Right hindlimb (tissue), 1 donor: ENCODE measurements around the gene PRDX1.
"Not testable (repeated sequence)": the region's sequence is repeated elsewhere in the genome, so short reads cannot be mapped to it uniquely, and the experiment has no call there.

Source experiments
- DNase-seq: peaks from one replicate; pipeline ENCODE4 v3.0.0-alpha.2; 2018

Gene PRDX1

DNA sequence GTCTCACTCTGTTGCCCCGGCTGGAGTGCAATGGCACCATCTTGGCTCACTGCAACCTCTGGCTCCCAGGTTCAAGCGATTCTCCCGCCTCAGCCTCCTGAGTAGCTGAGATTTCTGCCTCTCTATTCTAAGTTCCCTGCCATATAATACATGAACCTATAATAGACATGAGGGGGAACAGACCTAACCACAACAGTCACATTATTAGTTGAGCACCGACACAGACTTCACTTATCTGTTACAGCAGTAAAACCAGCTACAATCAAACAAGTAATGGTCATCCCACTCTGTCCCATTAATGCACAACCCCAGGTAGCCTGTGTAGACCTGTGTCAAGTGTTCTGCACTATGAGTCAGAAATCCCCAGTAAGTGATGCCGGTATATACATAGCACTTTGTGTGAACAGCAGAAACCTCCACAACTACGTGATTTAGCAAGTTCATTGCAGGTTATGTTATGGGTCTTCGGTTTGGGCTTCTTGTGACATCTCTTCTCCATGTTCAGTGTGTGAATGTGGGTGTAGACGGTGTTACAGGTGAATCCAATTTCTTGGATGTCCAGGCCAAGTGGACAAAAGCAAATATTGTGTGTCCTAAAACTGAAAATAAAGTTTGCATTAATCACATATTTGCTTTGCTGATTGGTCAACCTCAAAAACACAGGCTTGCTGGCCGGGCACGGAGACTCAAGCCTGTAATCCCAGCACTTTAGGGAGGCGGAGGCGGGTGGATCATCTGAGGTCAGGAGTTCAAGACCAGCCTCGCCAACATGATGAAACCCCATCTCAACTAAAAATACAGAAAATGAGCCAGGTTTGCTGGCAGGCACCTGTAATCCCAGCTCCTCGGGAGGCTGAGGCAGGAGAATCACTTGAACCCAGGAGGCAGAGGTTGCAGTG, 18.0 kb downstream of the PRDX1 start:
- no peak for DNase-seq

DNA sequence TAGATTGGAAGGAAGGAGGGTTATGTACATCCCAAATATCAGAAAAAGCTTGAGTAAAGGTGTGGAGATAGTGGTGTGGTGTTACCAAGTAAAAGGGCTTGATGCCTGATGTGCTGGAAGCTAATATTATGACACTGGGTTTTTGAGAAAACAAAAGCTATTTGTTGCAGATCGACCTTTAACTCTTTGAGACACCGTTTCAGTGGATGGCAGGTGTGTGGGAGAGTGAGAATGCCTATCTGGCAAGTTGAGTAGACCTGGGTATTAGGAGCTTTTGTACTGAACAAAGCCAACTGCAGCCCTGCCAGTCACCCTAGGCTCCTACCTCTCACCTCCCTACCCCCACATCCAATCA, 20.2 kb downstream of the PRDX1 start:
- no peak for DNase-seq

DNA sequence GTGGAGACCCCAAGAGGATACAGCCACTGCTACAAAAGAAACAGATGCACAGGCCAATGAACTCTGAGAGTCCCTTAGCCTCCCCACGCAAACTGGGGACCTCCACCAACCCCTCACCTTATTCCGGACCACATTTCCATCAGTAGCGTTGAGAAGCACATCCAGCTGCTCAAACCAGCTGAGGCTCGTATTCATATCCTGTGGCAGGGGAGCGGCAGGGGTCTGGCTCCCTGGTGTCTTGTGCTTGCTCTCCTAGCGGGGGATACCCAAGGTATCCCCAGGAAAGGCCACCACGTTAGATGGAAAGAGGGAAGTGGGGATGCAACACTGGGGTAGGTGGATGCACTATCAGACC, 22.3 kb downstream of the PRDX1 start:
- no peak for DNase-seq

DNA sequence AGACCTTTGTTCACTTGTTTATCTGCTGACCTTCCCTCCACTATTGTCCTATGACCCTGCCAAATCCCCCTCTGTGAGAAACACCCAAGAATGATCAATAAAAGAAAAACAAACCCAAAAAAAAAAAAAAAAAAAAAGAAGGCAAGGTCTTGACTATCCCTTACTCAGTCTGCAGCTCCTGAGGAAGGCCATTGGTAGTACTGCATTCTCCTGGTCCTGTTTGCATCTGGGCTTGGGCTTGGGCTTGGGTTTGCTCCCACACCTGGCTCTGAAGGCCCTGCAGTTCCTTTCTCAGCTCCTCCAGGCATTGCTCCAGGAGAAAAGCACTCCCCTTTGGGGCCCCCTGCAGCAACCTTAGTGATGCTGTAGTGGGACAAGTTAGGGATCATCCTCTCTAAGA, 23.4 kb downstream of the PRDX1 start:
- DNase-seq, result no peak

DNA sequence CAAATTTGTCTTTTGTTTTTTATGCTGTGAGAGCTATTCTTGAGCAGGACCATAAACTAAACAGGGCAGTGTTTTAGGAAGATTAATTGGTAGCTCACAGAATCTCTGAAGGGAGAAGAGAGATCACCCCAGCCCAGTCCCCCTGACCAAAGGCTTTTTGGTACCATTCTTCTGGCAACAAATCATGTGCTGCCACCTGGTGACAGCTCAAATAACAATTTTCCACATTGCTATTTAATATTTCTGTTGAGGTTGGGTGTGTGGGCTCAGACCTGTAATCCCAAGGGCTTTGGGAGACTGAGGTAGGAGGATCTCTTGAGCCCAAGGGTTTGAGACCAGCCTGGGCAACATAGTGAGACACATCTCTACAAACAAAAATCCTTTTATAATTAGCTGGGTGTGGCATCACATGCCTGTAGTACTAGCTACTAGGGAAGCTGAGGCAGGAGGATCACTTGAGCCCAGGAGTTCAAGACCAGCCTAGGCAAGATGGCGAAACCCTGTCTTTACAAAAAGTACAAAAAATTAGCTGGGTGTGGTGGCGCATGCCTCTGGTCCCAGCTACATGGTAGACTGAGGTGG, 28.5 kb downstream of the PRDX1 start:
- DNase-seq, result peak; percentile 40

DNA sequence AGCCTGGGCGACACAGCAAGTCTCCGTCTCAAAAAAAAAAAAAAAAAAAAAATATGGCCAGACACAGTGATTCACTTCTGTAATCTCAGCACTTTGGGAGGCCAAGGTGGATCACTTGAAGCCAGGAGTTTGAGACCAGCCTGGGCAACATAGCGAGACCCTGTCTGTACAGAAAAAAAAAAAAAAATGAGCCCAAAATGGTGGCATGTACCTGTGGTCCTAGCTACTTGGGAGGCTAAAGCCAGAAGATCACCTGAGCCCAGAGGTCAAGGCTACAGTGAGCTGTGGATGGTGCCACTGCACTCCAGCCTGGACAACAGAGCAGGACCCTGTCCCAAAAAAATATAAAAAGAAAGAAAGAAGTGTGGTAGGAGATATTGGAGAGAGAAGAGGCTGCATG, 29.0 kb downstream of the PRDX1 start:
- no peak for DNase-seq

DNA sequence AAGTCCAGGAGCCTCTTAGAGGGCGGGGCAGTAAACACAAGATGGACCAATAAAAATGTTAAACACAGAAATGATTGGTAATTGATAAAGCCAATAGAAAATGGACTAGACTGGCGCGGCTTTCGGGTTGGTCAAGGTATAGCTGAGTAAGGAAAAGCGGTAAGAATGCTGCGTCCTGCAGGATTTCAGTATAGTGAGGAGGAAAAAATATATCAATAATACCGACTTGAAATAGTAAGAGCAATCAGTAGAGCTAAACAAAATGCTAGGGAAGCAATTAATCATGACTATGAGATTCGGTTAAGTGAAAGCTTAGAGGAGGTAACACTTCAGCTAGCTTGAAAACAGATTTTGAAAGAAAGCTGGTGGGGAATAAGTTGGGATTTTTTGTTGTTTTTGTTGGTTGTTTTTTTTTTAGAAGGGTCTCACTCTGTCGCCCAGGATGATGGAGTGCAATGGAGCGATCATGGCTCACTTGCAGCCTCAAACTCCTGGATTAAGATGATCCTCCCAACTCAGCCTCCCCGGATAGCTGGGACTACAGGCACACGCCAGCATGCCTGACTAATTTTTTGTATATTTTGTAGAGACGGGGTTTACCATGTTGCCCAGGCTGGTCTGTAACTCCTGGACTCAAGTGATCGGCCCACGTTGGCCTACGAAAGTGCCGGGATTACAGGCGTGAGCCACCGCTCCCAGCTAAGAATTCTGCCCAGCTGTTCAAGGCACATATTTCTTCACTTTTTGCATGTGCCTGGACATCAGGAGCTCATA, 30.0 kb downstream of the PRDX1 start:
- no peak for DNase-seq

DNA sequence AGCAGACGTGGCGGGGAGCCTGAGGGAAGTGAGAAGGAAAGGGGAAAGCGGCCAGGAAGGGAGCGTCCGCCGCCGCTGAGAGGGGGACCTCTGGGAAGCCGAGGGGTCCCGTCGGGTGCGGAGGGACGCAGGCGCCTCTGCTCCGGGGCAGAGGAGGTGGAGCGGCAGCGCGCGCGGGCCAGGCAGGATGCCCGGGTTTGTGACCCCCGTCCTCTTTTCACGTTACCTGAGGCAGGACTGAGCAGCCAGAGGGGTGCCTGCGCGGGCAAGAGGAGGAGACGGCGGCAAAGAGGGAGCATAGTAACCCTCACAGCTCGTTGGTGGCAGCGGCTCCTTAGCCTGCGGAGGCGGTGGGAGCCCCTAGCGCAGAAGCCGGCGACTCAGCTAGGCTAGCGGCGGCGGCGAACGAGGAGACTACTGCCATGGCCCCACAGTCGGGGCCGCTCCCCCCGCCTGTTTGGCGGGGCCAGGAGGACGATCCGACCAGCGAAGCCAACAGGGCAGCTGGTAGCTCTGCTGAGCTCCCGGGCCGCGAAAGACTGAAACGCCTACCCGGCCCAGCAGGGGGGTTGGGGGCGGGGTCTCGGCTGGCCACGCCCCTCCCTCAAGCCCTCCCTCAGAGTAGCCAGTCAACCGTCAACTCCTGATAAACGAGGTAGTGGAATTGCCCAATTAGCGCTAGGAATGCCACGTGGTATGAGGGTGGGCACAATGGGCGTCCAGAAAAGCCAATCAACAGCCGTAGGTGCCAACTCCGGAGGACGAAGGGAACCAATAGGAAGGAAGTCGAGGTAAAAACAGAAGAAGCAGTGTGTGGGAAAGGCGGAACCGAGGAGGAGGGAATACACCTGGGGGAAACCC, 30.8 kb downstream of the PRDX1 start, which contains the start of gene TESK2:
TESK2 (minus strand) TSS at position 538 of the 861 bp plus-strand sequence. CDS start 33,378 bp downstream, outside the sequence.
- peak; percentile 99 for DNase-seq

DNA sequence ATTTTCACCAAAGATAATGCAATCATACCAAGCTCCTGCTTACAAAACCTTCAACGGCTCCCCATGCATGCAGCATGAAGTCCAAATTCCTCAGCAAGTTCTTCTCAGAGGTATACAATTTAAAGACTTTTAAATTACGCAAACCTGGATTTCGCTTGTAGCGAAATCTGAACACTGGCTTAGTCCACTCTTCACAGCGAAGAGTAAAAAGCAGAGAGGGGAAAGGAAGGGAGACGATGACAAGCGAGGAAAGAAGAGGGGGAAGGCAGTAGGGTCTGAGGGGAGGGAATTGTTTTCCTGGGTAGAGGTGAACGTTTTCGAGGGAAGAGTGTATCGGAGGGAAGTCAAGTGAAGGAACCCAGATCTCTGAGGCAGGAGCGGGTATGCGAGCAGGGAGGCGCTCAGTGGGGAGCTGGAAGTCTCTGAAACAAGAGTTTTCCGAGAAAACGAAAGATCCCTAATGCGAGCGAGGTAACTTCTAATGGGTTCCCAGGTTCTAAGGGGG, 31.5 kb downstream of the PRDX1 start:
- no peak for DNase-seq

DNA sequence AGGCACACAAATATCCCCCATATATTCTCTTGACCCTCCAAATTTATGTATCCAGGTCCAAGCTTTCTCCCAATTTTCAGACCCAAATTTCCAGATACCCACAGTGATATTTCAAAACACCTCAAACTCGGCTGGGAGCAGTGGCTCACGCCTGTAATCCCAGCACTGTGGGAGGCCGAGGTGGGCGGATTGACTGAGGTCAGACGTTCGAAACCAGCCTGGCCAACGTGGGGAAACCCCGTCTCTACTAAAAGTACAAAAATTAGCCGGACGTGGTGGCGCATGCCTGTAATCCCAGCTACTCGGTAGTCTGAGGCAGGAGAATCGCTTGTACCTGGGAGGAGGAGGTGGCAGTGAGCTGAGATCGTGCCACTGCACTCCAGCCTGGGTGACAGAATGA, 32.3 kb downstream of the PRDX1 start:
- not testable (repeated sequence) for DNase-seq

DNA sequence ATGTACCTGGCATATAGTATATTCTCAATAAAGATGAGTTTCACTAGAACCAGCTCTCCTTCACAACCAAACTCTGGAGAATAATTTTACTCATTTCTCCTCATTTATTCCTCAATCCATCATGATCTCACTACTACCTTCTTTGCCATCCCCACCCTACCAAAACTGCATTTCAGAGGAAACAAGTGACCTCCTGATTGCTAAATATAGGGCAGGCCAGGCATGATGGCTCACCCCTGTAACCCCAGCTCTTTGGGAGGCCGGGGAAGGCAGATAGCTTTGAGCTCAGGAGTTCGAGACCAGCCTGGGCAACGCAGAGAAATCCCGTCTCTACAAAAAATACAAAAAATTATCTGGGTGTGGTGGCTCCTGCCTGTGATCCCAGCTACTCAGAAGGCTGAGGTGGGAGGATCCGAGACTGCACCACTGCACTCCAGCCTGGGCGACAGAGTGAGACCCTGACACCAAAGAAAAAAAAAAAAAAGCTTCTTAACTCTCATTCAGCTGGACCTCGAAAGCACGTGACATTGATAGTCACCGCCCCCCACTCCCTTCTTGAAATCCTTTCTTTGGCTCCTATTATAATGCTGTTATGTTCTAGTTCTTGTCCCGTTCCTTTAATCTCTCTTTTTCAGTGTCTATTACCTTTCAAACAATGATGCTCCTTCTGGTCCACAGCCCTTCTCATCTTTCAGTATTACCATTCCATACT, 32.9 kb downstream of the PRDX1 start:
- DNase-seq, result no peak

DNA sequence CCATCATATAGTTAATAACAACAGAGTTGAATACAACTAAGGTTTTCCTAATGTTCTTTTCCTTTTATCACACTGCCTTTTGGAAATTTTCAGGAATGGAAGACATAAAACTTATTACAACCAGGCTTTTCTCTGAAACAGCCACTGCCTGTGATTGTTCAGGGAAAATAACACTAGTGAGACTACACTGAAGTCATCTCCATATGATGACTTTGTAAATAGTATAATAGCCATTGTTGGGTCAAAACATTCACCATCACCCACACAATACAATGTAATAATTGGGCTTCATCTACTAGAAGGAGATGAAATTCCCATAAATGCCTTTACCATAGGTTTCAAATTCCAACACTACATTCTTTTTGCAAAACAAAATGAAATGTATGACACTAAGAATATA, 35.7 kb downstream of the PRDX1 start:
- no peak for DNase-seq

DNA sequence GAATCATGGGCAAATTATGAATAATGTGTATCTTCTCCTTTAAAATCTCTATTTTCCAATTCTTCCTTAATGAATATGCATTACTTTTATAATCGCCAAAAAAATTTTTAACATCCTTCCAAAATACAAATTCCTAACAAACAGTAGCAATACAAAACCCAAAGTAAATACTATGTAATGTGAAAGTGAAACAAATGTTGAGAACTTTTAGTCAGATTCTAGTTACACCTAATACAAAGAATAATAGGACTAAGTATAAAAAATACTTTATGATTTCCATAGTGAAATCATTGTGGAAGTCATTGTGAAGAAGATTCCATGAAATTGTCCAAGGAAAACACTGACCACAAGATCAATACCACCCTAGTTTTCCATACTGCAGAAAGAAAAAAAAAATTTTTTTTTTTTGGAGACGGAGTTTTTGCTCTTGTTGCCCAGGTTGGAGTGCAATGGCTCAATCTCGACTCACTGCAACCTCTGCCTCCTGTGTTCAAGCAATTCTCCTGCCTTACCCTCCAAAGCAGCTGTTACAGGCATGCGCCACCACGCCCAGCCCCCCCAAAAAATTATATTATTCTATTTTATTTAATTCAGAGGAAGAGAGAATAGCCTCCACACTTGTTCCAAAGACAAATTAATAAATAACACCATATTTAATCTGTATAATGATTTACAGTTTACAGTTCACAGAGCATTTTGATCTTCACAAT, 42.5 kb downstream of the PRDX1 start:
- no peak for DNase-seq

DNA sequence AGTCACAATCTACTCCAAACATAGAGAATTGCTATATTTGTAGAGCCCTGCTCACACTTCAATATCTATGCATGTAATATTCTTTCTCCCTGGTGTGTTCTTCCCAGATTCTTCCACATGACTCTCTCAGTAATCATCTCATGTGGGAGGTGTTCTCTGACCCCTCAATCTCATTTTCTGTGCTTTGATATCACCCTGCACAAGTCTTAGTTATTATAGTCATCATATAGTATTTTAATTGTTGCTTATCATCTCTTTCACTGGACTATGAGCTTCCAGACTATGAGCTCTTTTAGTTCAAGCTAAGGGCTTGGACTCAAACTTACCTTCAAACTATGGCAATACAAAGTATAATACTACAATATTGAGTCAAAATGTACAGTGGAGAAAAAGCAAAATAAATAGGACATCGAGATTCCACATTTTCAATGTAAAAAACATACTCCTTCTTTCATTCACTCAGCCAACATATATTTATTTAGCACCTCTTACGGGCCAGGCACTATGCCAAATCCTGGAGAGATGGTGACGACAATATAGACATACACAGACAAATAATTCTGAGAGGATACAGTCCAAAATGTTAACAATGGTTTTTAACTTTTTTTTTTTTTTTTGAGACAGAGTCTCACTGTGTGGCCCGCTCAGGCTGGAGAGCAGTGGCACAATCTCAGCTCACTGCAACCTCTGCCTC, 43.4 kb downstream of the PRDX1 start:
- DNase-seq, result no peak

DNA sequence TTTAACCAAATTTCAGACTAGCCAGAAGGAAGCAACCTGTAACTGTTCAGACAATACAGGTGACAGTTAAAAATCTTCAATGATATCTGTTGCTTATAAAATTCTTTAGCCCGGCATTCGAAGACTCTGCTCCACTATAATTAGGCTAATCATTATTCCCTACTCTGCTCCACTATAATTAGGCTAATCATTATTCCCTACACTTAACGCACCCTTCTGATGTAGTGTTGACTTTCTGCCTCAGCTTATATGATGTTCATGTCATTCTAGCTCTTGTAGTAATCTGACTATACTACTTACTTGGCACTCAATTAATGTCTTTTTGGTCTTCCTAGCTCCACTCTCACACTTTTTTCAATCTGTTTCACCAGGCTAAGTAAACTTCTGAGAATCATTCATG, 44.0 kb downstream of the PRDX1 start:
- DNase-seq, result no peak

DNA sequence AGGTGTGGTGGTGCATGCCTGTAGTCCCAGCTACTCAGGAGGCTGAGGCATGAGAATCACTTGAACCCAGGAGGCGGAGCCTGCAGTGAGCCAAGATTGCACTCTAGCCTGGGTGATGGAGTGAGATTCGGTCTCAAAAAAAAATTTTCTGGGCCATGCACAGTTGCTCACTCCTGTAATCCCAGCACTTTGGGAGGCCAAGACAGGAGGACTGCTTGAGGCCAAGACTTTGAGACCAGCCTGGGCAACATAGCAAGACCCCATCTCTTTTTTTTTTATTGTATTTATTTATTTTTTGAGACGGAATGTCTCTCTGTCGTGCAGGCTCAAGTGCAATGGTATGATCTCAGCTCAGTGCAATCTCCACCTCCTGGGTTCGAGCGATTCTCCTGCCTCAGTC, 47.5 kb downstream of the PRDX1 start:
- not testable (repeated sequence) for DNase-seq

DNA sequence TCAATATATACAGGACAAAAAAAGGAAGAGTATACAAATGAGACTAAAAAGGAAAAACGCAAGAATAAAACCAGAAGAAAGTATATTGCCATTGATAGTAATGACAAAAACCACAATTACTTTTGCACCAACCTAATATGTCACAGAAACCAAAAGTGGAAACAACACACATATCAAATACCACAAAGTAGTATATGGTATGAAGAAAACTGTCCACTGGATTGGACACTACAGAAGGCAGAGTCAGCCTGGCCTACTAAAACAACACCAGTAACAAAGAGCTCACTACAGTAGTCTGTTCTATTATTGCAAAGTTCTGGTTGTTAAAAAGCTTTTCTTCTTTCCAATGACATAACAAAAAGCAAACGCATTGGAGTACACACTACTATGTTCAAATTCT, 48.4 kb downstream of the PRDX1 start:
- no peak for DNase-seq

DNA sequence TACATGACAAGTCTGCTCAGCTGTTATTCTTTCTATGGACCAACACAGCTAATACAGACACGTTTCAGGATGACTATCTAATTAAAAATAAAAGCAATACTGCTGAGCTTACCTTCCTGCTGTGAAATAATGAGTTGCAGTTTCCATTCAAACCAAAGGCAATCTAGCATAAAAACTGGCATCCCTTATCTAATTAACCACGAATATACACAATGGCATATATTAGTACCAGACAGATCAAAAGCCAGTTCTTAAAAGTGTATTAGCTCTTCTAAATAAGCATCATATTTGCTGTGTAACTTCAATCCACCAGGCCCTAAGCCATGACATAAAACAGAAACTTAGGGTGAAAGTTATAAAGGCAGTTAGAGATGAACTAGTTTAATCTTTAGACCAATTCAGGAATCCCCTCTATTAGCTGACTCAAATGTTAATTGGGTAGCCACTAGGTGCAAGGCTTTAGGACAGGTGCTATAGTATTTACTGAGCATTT, 51.3 kb downstream of the PRDX1 start:
- DNase-seq, result no peak

DNA sequence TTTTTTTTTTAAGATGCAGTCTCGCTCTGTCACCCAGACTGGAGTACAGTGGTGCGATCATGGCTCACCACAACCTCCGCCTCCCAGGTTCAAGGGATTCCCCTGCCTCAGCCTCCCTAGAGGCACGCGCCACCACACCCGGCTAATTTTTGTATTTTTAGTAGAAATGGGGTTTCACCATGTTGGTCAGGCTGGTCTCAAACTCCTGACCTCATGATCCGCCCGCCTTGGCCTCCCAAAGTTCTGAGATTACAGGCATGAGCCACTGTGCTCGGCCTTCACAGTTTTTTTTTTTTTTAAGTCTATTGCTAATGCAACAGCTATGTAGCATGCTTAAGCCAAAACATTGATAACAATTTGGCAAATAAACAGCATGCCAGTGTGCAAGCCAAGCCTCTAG, 54.3 kb downstream of the PRDX1 start:
- DNase-seq, result not testable (repeated sequence)

DNA sequence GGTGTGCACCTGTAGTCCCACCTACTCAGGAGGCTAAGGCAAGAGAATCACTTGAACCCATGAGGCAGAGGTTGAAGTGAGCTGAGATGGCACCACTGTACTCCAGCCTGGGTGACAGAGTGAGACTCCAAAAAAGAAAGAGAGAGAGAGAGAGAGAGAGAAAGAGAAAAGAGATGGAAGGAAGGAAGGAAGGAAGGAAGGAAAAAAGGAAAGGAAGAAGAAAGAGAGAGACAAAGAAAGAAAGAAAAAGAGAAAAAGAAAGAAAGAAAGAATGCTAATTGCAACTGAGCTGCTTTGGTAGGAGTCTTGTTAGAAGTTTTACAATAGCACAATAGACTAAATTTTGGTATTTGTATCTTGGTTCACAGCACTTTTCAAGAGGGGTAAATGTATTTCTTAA, 56.4 kb downstream of the PRDX1 start:
- DNase-seq, result no peak
